ENCODE data around the gene PGAP6.

DNA sequence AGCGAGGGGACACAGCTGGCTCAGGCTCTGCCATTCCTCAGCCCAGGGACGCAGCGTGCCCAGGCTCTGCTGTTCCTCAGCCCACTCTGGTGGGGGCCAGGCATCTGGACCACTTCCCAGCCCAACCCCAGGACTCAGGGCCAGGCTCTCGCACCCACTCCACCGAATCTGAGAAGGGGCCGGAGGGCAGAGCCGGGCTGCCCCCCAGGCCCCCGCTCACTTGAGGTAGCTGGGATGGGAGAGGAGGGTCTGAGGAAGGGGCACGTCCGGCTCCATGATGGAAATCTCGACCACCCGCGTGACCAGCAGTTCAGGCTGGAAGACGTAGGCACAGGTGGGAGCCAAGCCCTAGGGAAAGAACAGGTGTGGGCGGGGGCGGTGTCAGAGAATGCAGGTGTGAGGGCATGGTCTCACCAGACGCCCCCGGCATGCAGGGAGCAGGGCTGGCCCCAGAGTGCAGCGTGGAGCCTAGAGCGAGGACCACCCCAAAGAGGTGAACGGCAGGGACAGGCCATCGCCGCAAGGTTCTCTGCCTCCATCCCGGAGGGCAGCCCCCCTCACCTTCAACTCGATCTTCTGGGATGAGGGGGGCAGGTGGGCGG, 4.9 kb downstream of the PGAP6 start:
- TF ChIP-seq, protein P1, sequence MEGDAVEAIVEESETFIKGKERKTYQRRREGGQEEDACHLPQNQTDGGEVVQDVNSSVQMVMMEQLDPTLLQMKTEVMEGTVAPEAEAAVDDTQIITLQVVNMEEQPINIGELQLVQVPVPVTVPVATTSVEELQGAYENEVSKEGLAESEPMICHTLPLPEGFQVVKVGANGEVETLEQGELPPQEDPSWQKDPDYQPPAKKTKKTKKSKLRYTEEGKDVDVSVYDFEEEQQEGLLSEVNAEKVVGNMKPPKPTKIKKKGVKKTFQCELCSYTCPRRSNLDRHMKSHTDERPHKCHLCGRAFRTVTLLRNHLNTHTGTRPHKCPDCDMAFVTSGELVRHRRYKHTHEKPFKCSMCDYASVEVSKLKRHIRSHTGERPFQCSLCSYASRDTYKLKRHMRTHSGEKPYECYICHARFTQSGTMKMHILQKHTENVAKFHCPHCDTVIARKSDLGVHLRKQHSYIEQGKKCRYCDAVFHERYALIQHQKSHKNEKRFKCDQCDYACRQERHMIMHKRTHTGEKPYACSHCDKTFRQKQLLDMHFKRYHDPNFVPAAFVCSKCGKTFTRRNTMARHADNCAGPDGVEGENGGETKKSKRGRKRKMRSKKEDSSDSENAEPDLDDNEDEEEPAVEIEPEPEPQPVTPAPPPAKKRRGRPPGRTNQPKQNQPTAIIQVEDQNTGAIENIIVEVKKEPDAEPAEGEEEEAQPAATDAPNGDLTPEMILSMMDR (IDR thresholded peaks at IDR 0.05), result no peak
- TF ChIP-seq POLR2A (IDR thresholded peaks at IDR 0.05), result no peak
